Esophagus muscularis mucosa (tissue), 4 donors: ENCODE results near the gene AMOTL1. TPM values are rescaled to one million over a fixed set of nuclear protein-coding genes. Genes with fewer than 3 reads are reported as not detected.

Experiments
- DNase-seq: peaks from one replicate; pipeline ENCODE4 v3.0.0-alpha.2; 2017; ENCODE audit errors: extremely low spot score
- H3K27ac ChIP-seq, 4 donors: fragments of 200-600 bp; sonication (generic); replicated peaks in 1 of 4; 1 replicate in 3 of 4; 2 replicates in 1 of 4; pipeline ENCODE4 v1.5.1; 2016 to 2019; ENCODE audit warnings: mild to moderate bottlenecking in 1 of 4
- H3K27me3 ChIP-seq, 4 donors: fragments of 200-600 bp; sonication (generic); one replicate each; pipeline versions ENCODE4 v1.5.1 to v1.6.0; 2016 to 2019
- H3K36me3 ChIP-seq, 4 donors: fragments of 200-600 bp; sonication (generic); one replicate each; pipeline ENCODE4 v1.5.1; 2016 to 2019
- H3K4me1 ChIP-seq, 4 donors: fragments of 200-600 bp; sonication (generic); one replicate each; pipeline ENCODE4 v1.5.1; 2016 to 2019
- H3K4me3 ChIP-seq, 4 donors: fragments of 200-600 bp; sonication (generic); 1 replicate in 2 of 4; 2 replicates in 2 of 4; pipeline ENCODE4 v1.5.1; 2016 to 2019; ENCODE audit warnings: mild to moderate bottlenecking in 4 of 4, moderate library complexity in 1 of 4
- H3K9me3 ChIP-seq, 4 donors: fragments of 200-600 bp; sonication (generic); 1 replicate in 3 of 4; 2 replicates in 1 of 4; pipeline ENCODE4 v1.5.1; 2016 to 2019
- EP300 ChIP-seq: sonication (generic); formaldehyde crosslinking; IDR thresholded peaks from one replicate; pipeline ENCODE4 v1.6.1; 2017; ENCODE audit warnings: antibody characterized with exemption
- POLR2A ChIP-seq: fragments of 450-650 bp; IDR thresholded peaks from one replicate; pipeline ENCODE4 v1.6.1; 2017; ENCODE audit warnings: antibody characterized with exemption, moderate library complexity, mild to moderate bottlenecking, low read depth
- POLR2AphosphoS5 ChIP-seq, 2 donors: sonication (generic); formaldehyde crosslinking; IDR thresholded peaks; one replicate each; pipeline ENCODE4 v1.6.1; 2017; ENCODE audit warnings: antibody characterized with exemption in 2 of 2
- WGBS: methylation state at CpG from one replicate; pipeline ENCODE4 v1.1.5; 2018; 5-methylcytosine and 5-hydroxymethylcytosine counted together
- intact Hi-C: fragments of 100-400 bp; cut with DNase I; formaldehyde crosslinking; loops from one replicate; pipeline ENCODE4 v1.15.1; 2023
- total RNA-seq, 4 donors: library from RNA; depleted of rRNA; stranded (reverse); fragments of >200 nt; gene quantifications; one replicate each; pipeline versions ENCODE4 v1.1.0 to v1.2.1, GENCODE V29; 2016
- TF ChIP-seq, protein P1 (sequence below), 3 experiments: fragments of 200-600 bp in 2 of 3; fragments of 450-650 bp in 1 of 3; sonication (generic) in 2 of 3; IDR thresholded peaks; one replicate each; pipeline ENCODE4 v1.5.1; 2017 to 2019; ENCODE audit warnings: antibody characterized with exemption in 3 of 3, mild to moderate bottlenecking in 2 of 3, moderate library complexity in 1 of 3

AMOTL1 gene
- total RNA-seq, 4 donors from 2014 or later, result 172 to 259 (median 182) TPM

DNA sequence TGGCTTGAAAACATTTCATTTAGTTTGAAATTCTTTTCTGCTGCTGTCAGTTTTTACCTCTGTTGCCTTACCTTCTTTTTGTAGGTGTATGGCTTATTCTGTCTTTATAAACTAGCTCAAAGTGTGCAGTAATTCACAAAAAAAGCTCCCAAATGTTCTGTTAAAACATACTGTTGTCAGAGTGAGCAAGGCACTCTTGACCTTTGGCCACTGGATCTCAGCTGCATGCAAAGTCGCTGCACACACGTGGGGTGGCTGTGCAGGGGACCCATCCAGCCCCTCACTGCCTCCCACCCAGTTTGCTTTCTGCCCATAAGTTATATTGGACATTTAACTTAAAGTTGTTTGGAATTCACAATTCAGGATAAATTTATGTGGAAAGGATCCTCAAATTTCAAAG lies 92.2 kb downstream of the AMOTL1 start:
- Histone ChIP-seq H3K4me3 (no peak overlapping the region), H3K36me3 (peaks cover 51 to 97% (median 82%) of the 10 kb centered on the region in 4 donors), H3K9me3 (no peaks in the 10 kb centered on the region), H3K4me1 (peaks cover 4 to 24% (median 18%) of the 10 kb centered on the region in 4 donors), H3K27ac (no peak overlapping the region), H3K27me3 (no peaks in the 10 kb centered on the region)
- intact Hi-C loops, result no loop called here
- DNase-seq, result no peak
- no peak for TF ChIP-seq POLR2AphosphoS5 (IDR thresholded peaks at IDR 0.05)
- TF ChIP-seq POLR2A, result no peak
- TF ChIP-seq EP300, result no peak
- TF ChIP-seq, protein P1, sequence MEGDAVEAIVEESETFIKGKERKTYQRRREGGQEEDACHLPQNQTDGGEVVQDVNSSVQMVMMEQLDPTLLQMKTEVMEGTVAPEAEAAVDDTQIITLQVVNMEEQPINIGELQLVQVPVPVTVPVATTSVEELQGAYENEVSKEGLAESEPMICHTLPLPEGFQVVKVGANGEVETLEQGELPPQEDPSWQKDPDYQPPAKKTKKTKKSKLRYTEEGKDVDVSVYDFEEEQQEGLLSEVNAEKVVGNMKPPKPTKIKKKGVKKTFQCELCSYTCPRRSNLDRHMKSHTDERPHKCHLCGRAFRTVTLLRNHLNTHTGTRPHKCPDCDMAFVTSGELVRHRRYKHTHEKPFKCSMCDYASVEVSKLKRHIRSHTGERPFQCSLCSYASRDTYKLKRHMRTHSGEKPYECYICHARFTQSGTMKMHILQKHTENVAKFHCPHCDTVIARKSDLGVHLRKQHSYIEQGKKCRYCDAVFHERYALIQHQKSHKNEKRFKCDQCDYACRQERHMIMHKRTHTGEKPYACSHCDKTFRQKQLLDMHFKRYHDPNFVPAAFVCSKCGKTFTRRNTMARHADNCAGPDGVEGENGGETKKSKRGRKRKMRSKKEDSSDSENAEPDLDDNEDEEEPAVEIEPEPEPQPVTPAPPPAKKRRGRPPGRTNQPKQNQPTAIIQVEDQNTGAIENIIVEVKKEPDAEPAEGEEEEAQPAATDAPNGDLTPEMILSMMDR (IDR thresholded peaks at IDR 0.05), result no peak
- WGBS, result 91% methylated on average over 2 of the region's 2 CpGs

DNA sequence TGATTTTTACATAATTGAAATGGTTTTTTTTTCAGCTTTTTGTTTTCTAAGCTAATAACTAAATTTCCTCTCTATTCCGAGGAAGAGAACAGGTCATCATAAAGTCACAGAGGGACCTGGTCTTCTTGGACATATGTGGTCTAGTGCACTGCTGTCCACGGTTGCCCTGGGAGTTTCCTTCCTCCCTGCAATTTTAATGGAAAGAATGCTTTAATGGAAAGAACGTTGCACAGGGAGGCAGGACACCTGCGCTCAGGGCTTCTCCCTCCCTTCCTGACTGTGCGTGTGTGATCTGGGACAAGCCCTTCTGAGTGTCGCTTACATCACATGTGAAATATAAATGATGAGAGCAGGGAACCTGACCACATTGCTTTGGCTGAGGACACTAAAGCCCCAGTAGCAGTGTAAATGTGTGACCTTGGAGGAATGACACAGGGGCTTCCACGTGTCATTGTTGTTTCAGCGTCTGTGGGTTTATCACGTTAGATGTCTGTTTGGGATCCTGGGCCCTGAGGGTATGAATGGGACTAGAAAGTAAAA lies 93.2 kb downstream of the AMOTL1 start:
- WGBS, result 77% methylated on average over 9 of the region's 9 CpGs

DNA sequence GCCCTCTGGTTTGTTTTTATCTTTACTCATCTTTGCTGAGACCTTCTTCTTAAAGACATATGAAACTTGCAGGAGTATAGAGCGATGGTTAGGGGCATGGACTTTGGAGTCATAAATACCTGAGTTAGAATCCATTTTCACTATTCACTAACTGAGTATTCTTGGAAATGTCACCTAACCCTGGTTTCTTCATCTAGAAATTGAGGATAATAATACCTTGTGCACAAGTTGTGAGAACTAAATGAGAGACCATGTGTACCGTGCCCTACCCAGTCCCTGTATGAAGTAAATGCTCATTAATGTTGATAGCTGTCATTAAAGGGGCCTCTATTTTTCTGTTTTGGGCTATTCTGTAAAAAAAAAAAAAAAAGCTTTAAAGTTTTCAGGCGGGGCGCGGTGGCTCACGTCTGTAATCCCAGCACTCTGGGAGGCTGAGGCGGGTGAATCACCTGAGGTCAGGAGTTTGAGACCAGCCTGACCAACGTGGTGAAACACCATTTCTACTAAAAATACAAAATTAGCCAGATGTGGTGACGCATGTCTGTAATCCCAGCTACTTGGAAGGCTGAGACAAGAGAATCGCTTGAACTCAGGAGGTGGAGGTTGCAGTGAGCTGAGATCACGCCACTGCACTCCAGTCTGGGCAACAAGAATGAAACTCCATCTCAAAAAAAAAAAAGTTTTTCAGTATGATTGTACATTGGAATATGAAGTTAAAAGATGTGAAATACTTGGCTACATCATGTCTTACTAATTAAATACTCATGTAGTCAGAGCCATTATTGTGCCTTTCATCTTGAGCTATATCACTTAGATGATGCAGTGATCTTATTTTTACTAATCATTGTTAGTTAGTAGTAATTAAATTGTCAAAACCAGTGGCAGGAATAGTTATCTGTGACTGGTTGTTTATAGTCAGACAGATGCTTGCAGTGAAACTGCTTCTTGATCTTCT lies 95.0 kb downstream of the AMOTL1 start:
- no peaks in the 10 kb centered on the region for H3K9me3 ChIP-seq
- no peaks in the 10 kb centered on the region for H3K4me1 ChIP-seq
- 85% methylated on average over 11 of the region's 11 CpGs for WGBS
- no peak for TF ChIP-seq EP300
- no peak for TF ChIP-seq POLR2AphosphoS5 (IDR thresholded peaks at IDR 0.05)
- TF ChIP-seq, protein P1 (IDR thresholded peaks at IDR 0.05), result no peak
- no peak for TF ChIP-seq POLR2A
- H3K27ac ChIP-seq, result no peak overlapping the region
- no peak overlapping the region for H3K4me3 ChIP-seq
- intact Hi-C loops, result no loop called here
- no peak for DNase-seq
- no peaks in the 10 kb centered on the region for H3K27me3 ChIP-seq
- H3K36me3 ChIP-seq, result peaks cover 67 to 99% (median 87%) of the 10 kb centered on the region in 4 donors

More for the DNA sequence above, 93.2 kb downstream of the AMOTL1 start:
- no peak for DNase-seq
- Histone ChIP-seq H3K4me3 (no peak overlapping the region), H3K4me1 (peaks cover 0 to 14% (median 10%) of the 10 kb centered on the region in 4 donors), H3K27ac (no peak overlapping the region), H3K9me3 (no peaks in the 10 kb centered on the region), H3K27me3 (no peaks in the 10 kb centered on the region), H3K36me3 (peaks cover 60 to 98% (median 85%) of the 10 kb centered on the region in 4 donors)
- intact Hi-C loops, result no loop called here
- TF ChIP-seq, protein P1 (IDR thresholded peaks at IDR 0.05), result no peak
- TF ChIP-seq EP300 (no peak), POLR2AphosphoS5 (IDR thresholded peaks at IDR 0.05) (no peak), POLR2A (no peak)

DNA sequence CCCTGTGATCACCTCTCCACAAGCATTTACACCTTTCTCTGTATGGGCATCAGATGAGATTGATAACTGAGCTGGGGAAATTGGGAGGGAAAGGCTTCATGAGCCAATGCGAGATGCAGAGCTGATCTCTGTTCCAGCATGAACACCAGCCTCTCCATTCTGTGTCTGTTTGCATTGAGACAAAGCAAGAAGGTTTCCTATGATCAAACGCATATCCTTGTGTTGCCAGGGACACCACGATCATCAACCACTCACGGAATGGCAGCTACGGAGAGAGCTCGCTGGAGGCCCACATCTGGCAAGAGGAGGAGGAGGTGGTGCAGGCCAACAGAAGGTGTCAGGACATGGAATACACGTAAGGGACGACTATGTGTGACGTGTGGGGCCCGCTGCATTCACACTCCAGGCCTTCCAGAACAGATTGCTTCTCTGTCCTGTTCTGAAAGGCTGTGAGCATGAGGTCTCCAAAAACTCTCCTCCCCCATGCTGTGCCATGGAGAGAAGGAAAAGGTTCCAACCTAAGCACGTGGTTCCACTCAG lies 96.4 kb downstream of the AMOTL1 start:
- intact Hi-C loops, result no loop called here
- DNase-seq, result no peak
- WGBS, result 91% methylated on average over 4 of the region's 11 CpGs
- H3K4me3 ChIP-seq, result no peak overlapping the region
- H3K9me3 ChIP-seq, result no peaks in the 10 kb centered on the region
- H3K4me1 ChIP-seq, result no peaks in the 10 kb centered on the region
- H3K36me3 ChIP-seq, result peaks cover 62 to 99% (median 87%) of the 10 kb centered on the region in 4 donors
- H3K27me3 ChIP-seq, result no peaks in the 10 kb centered on the region
- no peak overlapping the region for H3K27ac ChIP-seq
- TF ChIP-seq, protein P1 (IDR thresholded peaks at IDR 0.05), result no peak
- TF ChIP-seq POLR2AphosphoS5 (IDR thresholded peaks at IDR 0.05), result no peak
